Lower leg skin (tissue), 3 donors: ENCODE measurements around the gene ARNT2.

Source experiments
- POLR2A ChIP-seq, 2 donors: fragments of 450-650 bp; IDR thresholded peaks; one replicate each; pipeline ENCODE4 v1.6.1; 2016 to 2017; ENCODE audit warnings: antibody characterized with exemption in 2 of 2, mild to moderate bottlenecking in 1 of 2, moderate library complexity in 1 of 2
- TF ChIP-seq, protein P1 (sequence below), 3 donors: fragments of 450-650 bp; IDR thresholded peaks; one replicate each; pipeline ENCODE4 v1.5.1; 2016; ENCODE audit warnings: antibody characterized with exemption in 3 of 3, mild to moderate bottlenecking in 3 of 3, moderate library complexity in 2 of 3

DNA sequence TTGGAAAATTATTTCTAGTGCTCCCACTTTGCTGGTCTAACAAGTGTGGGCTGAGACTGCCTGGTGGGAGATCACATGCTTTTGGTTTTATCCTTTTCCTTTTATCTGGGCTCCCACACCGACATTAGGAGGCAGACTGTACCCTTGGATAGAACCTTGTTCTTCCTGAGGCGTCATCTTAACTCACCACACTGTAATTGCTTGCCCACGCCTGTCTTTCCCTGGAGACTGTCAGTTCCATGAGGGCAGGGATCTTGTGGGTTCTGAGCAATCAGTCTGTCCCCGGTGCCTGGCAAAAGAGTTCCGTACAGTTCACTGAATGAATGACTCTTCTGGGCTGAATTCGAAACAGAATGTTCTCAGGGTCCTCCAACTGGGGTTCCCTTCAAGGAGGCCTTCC, 166.4 kb downstream of the ARNT2 start:
- TF ChIP-seq, protein P1, sequence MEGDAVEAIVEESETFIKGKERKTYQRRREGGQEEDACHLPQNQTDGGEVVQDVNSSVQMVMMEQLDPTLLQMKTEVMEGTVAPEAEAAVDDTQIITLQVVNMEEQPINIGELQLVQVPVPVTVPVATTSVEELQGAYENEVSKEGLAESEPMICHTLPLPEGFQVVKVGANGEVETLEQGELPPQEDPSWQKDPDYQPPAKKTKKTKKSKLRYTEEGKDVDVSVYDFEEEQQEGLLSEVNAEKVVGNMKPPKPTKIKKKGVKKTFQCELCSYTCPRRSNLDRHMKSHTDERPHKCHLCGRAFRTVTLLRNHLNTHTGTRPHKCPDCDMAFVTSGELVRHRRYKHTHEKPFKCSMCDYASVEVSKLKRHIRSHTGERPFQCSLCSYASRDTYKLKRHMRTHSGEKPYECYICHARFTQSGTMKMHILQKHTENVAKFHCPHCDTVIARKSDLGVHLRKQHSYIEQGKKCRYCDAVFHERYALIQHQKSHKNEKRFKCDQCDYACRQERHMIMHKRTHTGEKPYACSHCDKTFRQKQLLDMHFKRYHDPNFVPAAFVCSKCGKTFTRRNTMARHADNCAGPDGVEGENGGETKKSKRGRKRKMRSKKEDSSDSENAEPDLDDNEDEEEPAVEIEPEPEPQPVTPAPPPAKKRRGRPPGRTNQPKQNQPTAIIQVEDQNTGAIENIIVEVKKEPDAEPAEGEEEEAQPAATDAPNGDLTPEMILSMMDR (IDR thresholded peaks at IDR 0.05) = no peak
- TF ChIP-seq POLR2A (IDR thresholded peaks at IDR 0.05) = no peak
